ENCODE results near the gene UTP14C. TPM values are rescaled to one million over a fixed set of nuclear protein-coding genes. Genes with fewer than 3 reads are reported as not detected.
A peak's percentile ranks its signal among the peaks of the same experiment; 100 is the strongest.

Gene UTP14C
- total and polyA plus RNA-seq, 8 donors: 1.7 to 10.0 (median 5.9) TPM

GRCh38 chr13:52005841-52006522 lies 18.5 kb upstream of the UTP14C start:
- Histone ChIP-seq H3K36me3 (no peaks in the 10 kb centered on the region), H3K4me1 (no peaks in the 10 kb centered on the region), H3K27ac (no peak overlapping the region), H3K4me3 (no peak overlapping the region), H3K9me3 (no peaks in the 10 kb centered on the region), H3K27me3 (no peaks in the 10 kb centered on the region)
- no peak for FAIRE-seq
- no peak for DNase-seq
- ATAC-seq: no peak
- 89 to 92% methylated on average over 13 of the region's 13 CpGs for WGBS, 2 donors
- TF ChIP-seq CTCF (IDR thresholded peaks at IDR 0.05): no peak
- intact Hi-C loops (cut with DNase I): loop anchor here in 2 of 3 donors (10.0 kb wide), 1 partner anchor 119 kb away; the partner anchor contains the start of gene NEK5 (in 2 of the 2)

GRCh38 chr13:52006523-52007245 lies 17.8 kb upstream of the UTP14C start:
- H3K27ac ChIP-seq: no peak overlapping the region
- no peak for TF ChIP-seq CTCF (IDR thresholded peaks at IDR 0.05)
- ATAC-seq (no peak), FAIRE-seq (no peak), DNase-seq (no peak)
- no peak overlapping the region for H3K4me3 ChIP-seq
- intact Hi-C loops (cut with DNase I): loop anchor here in 2 of 3 donors (10.0 kb wide), 1 partner anchor 118 kb away; the partner anchor contains the start of gene NEK5 (in 2 of the 2)
- WGBS, 2 donors: 81% methylated on average over 8 of the region's 8 CpGs
- H3K27me3 ChIP-seq: no peaks in the 10 kb centered on the region
- no peaks in the 10 kb centered on the region for H3K9me3 ChIP-seq
- no peaks in the 10 kb centered on the region for H3K36me3 ChIP-seq
- H3K4me1 ChIP-seq: no peaks in the 10 kb centered on the region

- Histone ChIP-seq H3K27me3 (no peaks in the 10 kb centered on the region), H3K9me3 (no peaks in the 10 kb centered on the region), H3K4me3 (no peak overlapping the region), H3K4me1 (peaks cover 7 to 8% (median 8%) of the 10 kb centered on the region in 3 donors), H3K36me3 (no peaks in the 10 kb centered on the region), H3K27ac (no peak overlapping the region)
- ATAC-seq (no peak), DNase-seq (no peak), FAIRE-seq (no peak)
- 52 to 58% methylated on average over 6 of the region's 6 CpGs for WGBS, 2 donors
- no peak for TF ChIP-seq CTCF (IDR thresholded peaks at IDR 0.05)
- intact Hi-C loops (cut with DNase I): loop anchor here in 2 of 3 donors (10.0 kb wide), 1 partner anchor 115 kb away; the partner anchor contains the start of gene NEK5 (in 2 of the 2)
Measured at GRCh38 chr13:52009946-52010345, 14.5 kb upstream of the UTP14C start.

- peak within 1 kb of the TSS; percentile 63 to 98 (median 82) for H3K4me3 ChIP-seq
- ATAC-seq (peak; percentile 15 to 37 (median 28)), FAIRE-seq (no peak), DNase-seq (peak in 4 of 6 donors; percentile 18 to 46 (median 24))
- WGBS, 2 donors: 5% methylated on average over 44 to 46 of the region's 46 CpGs
- intact Hi-C loops (cut with DNase I): no loop called here
- no peaks in the 10 kb centered on the region for H3K36me3 ChIP-seq
- no peaks in the 10 kb centered on the region for H3K27me3 ChIP-seq
- no peak for TF ChIP-seq CTCF (IDR thresholded peaks at IDR 0.05)
- peaks cover 7 to 8% (median 8%) of the 10 kb centered on the region in 3 donors for H3K4me1 ChIP-seq
- peak within 1 kb of the TSS; percentile 28 to 67 (median 62) for H3K27ac ChIP-seq
- no peaks in the 10 kb centered on the region for H3K9me3 ChIP-seq
Measured at GRCh38 chr13:52010890-52011631, 13.4 kb upstream of the UTP14C start, which contains the start of gene ATP7B. Gene ATP7B (minus strand): TSS chr13:52011450. CDS start chr13:52011337, 113 bp downstream.

Measured in pancreas (tissue), 10 donors.